Natural killer cell treated with Interleukin-12 subunit alpha and Interleukin-12 subunit beta and Interleukin-15 and Interleukin-18, amount 100 ng/mL, for 72 hours (primary cell): Measurements from ENCODE around the gene QSOX1. TPM values are rescaled to one million over a fixed set of nuclear protein-coding genes. Genes with fewer than 3 reads are reported as not detected.

ENCODE experiments used
- ATAC-seq, 2 donors: fragments of 150-1000 bp; cut with Tn5 transposase in 1 of 2; sonication (Bioruptor Pico), chemical (Tn5 transposase) in 1 of 2; 2 replicates each; pipeline ENCODE4 v1.10.0; 2021
- DNase-seq: peaks from one replicate; pipeline ENCODE4 v3.0.0; 2022; ENCODE audit warnings: low spot score
- H3K27ac Mint-ChIP-seq, 2 donors: 1 replicate in 1 of 2; 2 replicates in 1 of 2; pipeline ENCODE4 v1.8.0; 2022; ENCODE audit warnings: mixed read lengths in 2 of 2, mild to moderate bottlenecking in 1 of 2, moderate library complexity in 1 of 2
- H3K27me3 Mint-ChIP-seq, 2 donors: 1 replicate in 1 of 2; 2 replicates in 1 of 2; pipeline ENCODE4 v1.8.0; 2022; ENCODE audit warnings: mixed read lengths in 2 of 2
- H3K36me3 Mint-ChIP-seq: one replicate; pipeline ENCODE4 v1.8.0; 2022; ENCODE audit warnings: mixed read lengths
- H3K4me1 Mint-ChIP-seq, 2 donors: 1 replicate in 1 of 2; 2 replicates in 1 of 2; pipeline ENCODE4 v1.8.0; 2022; ENCODE audit warnings: low read depth in 2 of 2, mixed read lengths in 2 of 2, mild to moderate bottlenecking in 1 of 2
- H3K4me3 Mint-ChIP-seq: one replicate; pipeline ENCODE4 v1.8.0; 2022; ENCODE audit warnings: mixed read lengths
- H3K9me3 Mint-ChIP-seq: 2 replicates; pipeline ENCODE4 v1.8.0; 2022; ENCODE audit warnings: mixed read lengths
- total RNA-seq, 2 donors: library from RNA; stranded (reverse); gene quantifications; one replicate each; pipeline ENCODE4 v1.2.3, GENCODE V29; 2022

Gene QSOX1
- total RNA-seq, 2 donors from 2014 or later = 39.1 to 60.3 TPM

DNA sequence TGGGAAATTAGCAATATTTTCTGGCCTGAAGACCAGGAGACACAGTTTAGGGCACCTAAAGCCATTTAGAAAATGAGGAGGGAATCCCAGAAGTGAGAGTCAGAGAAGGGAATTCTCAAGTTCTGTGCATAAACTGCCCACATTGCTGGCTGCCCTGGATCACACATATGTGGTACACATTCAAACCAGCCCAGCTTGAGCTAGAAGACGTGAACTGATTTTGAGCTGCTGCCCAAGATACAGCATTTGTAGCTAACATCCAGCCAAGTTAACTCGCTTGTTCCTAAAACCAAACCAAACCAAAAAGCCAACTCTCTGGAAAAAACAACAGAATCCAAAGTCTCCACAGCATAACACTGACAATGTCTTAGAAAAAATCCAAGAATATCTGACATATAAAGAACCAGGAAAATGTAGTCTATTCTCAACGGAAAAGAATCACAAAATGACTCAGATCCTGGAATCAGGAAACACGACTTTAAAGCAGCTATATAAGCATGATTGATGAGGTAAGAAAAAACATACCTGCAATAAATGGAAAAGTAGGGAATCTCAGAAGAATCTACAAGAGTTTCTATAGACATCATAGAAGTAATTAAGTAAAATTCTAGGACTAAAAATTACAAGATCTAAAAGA lies 18.2 kb upstream of the QSOX1 start:
- Mint-ChIP-seq H3K27ac (no peak overlapping the region), H3K27me3 (peaks cover 23 to 43% of the 10 kb centered on the region in 2 donors), H3K4me1 (peaks cover 6% of the 10 kb centered on the region in 2 donors), H3K4me3 (no peak overlapping the region), H3K36me3 (no peaks in the 10 kb centered on the region), H3K9me3 (no peaks in the 10 kb centered on the region)
- ATAC-seq (no peak), DNase-seq (no peak)

- no peak overlapping the region for H3K4me3 Mint-ChIP-seq
- no peaks in the 10 kb centered on the region for H3K36me3 Mint-ChIP-seq
- no peak for ATAC-seq
- no peaks in the 10 kb centered on the region for H3K9me3 Mint-ChIP-seq
- DNase-seq = no peak
- H3K27me3 Mint-ChIP-seq = peaks cover 18 to 37% of the 10 kb centered on the region in 2 donors
- no peak overlapping the region for H3K27ac Mint-ChIP-seq
- peaks cover under 1% of the 10 kb centered on the region in 2 donors for H3K4me1 Mint-ChIP-seq
These were observed 17.7 kb upstream of the QSOX1 start for GRCh38 chr1:180136968-180137356.

GRCh38 chr1:180137776-180138175 lies 16.9 kb upstream of the QSOX1 start:
- Mint-ChIP-seq H3K4me3 (no peak overlapping the region), H3K27ac (no peak overlapping the region), H3K36me3 (no peaks in the 10 kb centered on the region), H3K9me3 (no peaks in the 10 kb centered on the region), H3K4me1 (no peaks in the 10 kb centered on the region), H3K27me3 (peaks cover 18 to 29% of the 10 kb centered on the region in 2 donors)
- no peak for DNase-seq
- ATAC-seq = no peak

- ATAC-seq (no peak), DNase-seq (no peak)
- Mint-ChIP-seq H3K4me1 (no peaks in the 10 kb centered on the region), H3K9me3 (no peaks in the 10 kb centered on the region), H3K27ac (no peak overlapping the region), H3K36me3 (no peaks in the 10 kb centered on the region), H3K27me3 (peaks cover 14% of the 10 kb centered on the region in 2 donors), H3K4me3 (no peak overlapping the region)
These were observed 13.2 kb upstream of the QSOX1 start for GRCh38 chr1:180141381-180141934.

DNA sequence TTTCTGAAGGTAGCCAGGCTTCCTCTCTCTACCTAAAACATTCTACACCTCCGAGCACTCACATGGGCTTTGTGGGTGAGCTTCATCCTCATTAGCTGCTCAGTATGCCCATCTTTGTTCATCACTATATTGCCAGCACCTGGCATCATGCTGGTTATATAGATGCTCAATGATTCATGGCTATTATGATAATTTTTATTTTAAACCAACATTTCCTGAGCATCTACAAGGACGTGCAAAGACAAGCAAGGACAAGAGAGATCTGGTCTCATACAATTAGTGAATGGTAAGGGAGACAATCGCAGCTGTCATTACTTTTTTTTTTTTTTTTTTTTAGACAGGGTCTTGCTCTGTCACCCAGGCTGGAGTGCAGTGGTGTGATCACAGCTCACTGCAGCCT lies 11.3 kb upstream of the QSOX1 start:
- Mint-ChIP-seq H3K4me1 (no peaks in the 10 kb centered on the region), H3K36me3 (no peaks in the 10 kb centered on the region), H3K9me3 (no peaks in the 10 kb centered on the region), H3K27me3 (peaks cover 6 to 7% of the 10 kb centered on the region in 2 donors), H3K4me3 (no peak overlapping the region), H3K27ac (no peak overlapping the region)
- ATAC-seq (no peak), DNase-seq (no peak)

- no peak for DNase-seq
- Mint-ChIP-seq H3K36me3 (no peaks in the 10 kb centered on the region), H3K27me3 (peaks cover 1 to 5% of the 10 kb centered on the region in 2 donors), H3K27ac (no peak overlapping the region), H3K4me1 (no peaks in the 10 kb centered on the region), H3K9me3 (no peaks in the 10 kb centered on the region), H3K4me3 (no peak overlapping the region)
- no peak for ATAC-seq
These were observed 9.9 kb upstream of the QSOX1 start for GRCh38 chr1:180144659-180145357.

DNA sequence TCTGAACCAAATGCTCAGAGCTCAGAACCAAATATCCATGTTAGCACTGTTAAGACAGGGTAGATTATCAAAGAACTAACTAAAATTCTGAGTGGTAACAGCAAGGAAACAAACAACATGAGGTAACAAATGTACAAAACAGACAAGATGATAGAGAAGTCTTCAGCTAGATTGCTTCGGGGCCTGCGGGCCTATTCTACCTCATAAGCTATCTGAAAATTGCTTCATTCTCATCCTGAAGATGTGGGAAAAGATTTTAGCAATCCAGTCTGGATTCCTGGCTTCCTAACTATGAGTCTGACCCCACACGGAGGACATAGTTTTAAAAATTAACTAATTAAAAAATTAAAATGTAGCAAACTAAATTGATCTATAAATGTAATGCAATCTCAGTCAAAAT lies 9.2 kb upstream of the QSOX1 start:
- no peak overlapping the region for H3K4me3 Mint-ChIP-seq
- H3K4me1 Mint-ChIP-seq = no peaks in the 10 kb centered on the region
- no peak for DNase-seq
- ATAC-seq = no peak
- H3K9me3 Mint-ChIP-seq = no peaks in the 10 kb centered on the region
- peaks cover 0 to 5% of the 10 kb centered on the region in 2 donors for H3K27me3 Mint-ChIP-seq
- no peak overlapping the region for H3K27ac Mint-ChIP-seq
- no peaks in the 10 kb centered on the region for H3K36me3 Mint-ChIP-seq

- H3K9me3 Mint-ChIP-seq = no peaks in the 10 kb centered on the region
- no peak overlapping the region for H3K27ac Mint-ChIP-seq
- no peak for DNase-seq
- no peak for ATAC-seq
- peaks cover 13 to 19% of the 10 kb centered on the region in 2 donors for H3K4me1 Mint-ChIP-seq
- no peaks in the 10 kb centered on the region for H3K36me3 Mint-ChIP-seq
- H3K4me3 Mint-ChIP-seq = no peak overlapping the region
- no peaks in the 10 kb centered on the region for H3K27me3 Mint-ChIP-seq
These were observed 3.7 kb upstream of the QSOX1 start for GRCh38 chr1:180150982-180151381.

GRCh38 chr1:180151508-180151907 lies 3.2 kb upstream of the QSOX1 start:
- Mint-ChIP-seq H3K27ac (no peak overlapping the region), H3K4me3 (no peak overlapping the region), H3K9me3 (no peaks in the 10 kb centered on the region), H3K27me3 (no peaks in the 10 kb centered on the region), H3K4me1 (peaks cover 17 to 23% of the 10 kb centered on the region in 2 donors), H3K36me3 (no peaks in the 10 kb centered on the region)
- ATAC-seq = no peak
- DNase-seq = no peak

GRCh38 chr1:180152588-180152987 lies 2.1 kb upstream of the QSOX1 start:
- ATAC-seq = no peak
- no peak for DNase-seq
- Mint-ChIP-seq H3K9me3 (no peaks in the 10 kb centered on the region), H3K4me3 (no peak overlapping the region), H3K27me3 (no peaks in the 10 kb centered on the region), H3K27ac (peak overlapping the region in 1 of 2 donors; percentile 86), H3K36me3 (no peaks in the 10 kb centered on the region), H3K4me1 (peaks cover 23 to 28% of the 10 kb centered on the region in 2 donors)

- Mint-ChIP-seq H3K27ac (peak overlapping the region; percentile 70 to 86), H3K27me3 (no peaks in the 10 kb centered on the region), H3K36me3 (no peaks in the 10 kb centered on the region), H3K9me3 (no peaks in the 10 kb centered on the region), H3K4me3 (peak overlapping the region; percentile 95), H3K4me1 (peaks cover 25 to 31% of the 10 kb centered on the region in 2 donors)
- ATAC-seq = no peak
- no peak for DNase-seq
These were observed 1.6 kb upstream of the QSOX1 start for GRCh38 chr1:180153032-180153431.

DNA sequence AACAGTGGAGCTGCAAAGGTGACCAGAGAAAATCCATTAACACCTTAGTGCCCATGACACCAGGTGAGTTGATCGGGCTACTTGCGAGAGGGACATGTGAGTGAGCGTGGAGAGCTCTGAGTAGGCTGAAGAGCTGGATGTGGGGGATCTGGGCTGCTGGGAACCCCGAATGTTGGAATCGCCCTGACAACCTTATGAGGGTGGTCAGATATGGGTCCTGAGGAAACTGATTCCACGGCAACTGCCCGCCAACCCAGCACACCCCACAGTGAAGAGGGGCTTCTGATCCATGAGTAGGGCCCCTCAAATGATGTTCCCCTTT lies 705 bp upstream of the QSOX1 start:
- peaks cover 31 to 35% of the 10 kb centered on the region in 2 donors for H3K4me1 Mint-ChIP-seq

GRCh38 chr1:180155182-180155682 lies 563 bp downstream of the QSOX1 start:
- ATAC-seq = peak in 1 of 2 donors; percentile 18
- Mint-ChIP-seq H3K4me3 (peak overlapping the region; percentile 95), H3K36me3 (no peaks in the 10 kb centered on the region), H3K9me3 (no peaks in the 10 kb centered on the region), H3K27me3 (no peaks in the 10 kb centered on the region), H3K27ac (peak overlapping the region; percentile 58 to 84), H3K4me1 (peaks cover 38 to 40% of the 10 kb centered on the region in 2 donors)
- DNase-seq = peak; percentile 67

More for the DNA sequence above, 705 bp upstream of the QSOX1 start:
- DNase-seq (no peak), ATAC-seq (no peak)
- Mint-ChIP-seq H3K9me3 (no peaks in the 10 kb centered on the region), H3K4me3 (peak overlapping the region; percentile 95), H3K36me3 (no peaks in the 10 kb centered on the region), H3K27me3 (no peaks in the 10 kb centered on the region), H3K27ac (peak overlapping the region; percentile 70 to 86)

- H3K4me3 Mint-ChIP-seq = peak overlapping the region; percentile 95
- H3K36me3 Mint-ChIP-seq = no peaks in the 10 kb centered on the region
- H3K27ac Mint-ChIP-seq = peak overlapping the region; percentile 58 to 84
- peaks cover 43% of the 10 kb centered on the region in 2 donors for H3K4me1 Mint-ChIP-seq
- H3K27me3 Mint-ChIP-seq = no peaks in the 10 kb centered on the region
- DNase-seq (no peak), ATAC-seq (no peak)
- no peaks in the 10 kb centered on the region for H3K9me3 Mint-ChIP-seq
These were observed 1.5 kb downstream of the QSOX1 start for GRCh38 chr1:180156201-180156600.
